NK-92 treated with Interleukin-12 subunit alpha and Interleukin-12 subunit beta, amount 100 ng/mL, for 24 hours (cell line): ENCODE measurements around the gene FAM222B.
A peak's percentile ranks its signal among the peaks of the same experiment; 100 is the strongest.
"Not testable (repeated sequence)": the region's sequence is repeated elsewhere in the genome, so short reads cannot be mapped to it uniquely, and the experiment has no call there.

Experiments used
- DNase-seq: peaks from one replicate; lab custom pipeline; 2025; lab: John Stamatoyannopoulos, UW

FAM222B gene

DNA sequence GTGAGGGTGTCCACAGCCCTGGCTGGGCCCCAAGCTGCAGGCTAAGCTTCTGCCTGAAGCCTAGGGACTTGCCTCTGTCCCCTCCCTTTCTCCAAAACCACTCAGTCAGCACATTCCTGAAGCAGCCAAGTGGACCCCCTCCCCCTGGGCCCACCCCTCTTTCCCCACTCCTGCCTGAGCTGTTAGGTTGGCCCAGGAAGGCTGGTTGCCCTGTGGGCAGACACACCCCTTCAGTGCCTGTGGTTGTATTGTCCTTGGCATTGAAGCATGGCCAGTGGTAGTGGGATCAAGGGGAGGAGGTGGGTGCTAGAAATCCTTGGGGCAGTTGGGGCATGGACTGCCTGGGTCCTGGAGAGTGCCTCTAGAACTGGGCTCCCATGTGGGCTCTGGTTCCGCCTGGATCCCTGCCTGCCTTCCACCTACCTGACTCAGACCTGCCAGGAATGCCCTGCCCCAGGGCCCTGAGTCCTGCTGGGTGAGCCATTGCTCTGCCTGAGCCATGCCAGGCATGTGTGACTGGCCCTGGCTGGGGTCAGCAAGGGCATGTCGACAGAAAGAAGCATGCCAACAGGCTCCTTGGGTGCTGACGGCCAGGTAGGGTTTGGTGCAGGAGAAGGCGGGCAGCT is 96.7 kb downstream of the FAM222B start:
- no peak for DNase-seq

- DNase-seq, result no peak
Observed at GRCh38 chr17:28744972-28745785, 97.4 kb downstream of the FAM222B start.

GRCh38 chr17:28744104-28744971 is 98.3 kb downstream of the FAM222B start:
- no peak for DNase-seq

DNA sequence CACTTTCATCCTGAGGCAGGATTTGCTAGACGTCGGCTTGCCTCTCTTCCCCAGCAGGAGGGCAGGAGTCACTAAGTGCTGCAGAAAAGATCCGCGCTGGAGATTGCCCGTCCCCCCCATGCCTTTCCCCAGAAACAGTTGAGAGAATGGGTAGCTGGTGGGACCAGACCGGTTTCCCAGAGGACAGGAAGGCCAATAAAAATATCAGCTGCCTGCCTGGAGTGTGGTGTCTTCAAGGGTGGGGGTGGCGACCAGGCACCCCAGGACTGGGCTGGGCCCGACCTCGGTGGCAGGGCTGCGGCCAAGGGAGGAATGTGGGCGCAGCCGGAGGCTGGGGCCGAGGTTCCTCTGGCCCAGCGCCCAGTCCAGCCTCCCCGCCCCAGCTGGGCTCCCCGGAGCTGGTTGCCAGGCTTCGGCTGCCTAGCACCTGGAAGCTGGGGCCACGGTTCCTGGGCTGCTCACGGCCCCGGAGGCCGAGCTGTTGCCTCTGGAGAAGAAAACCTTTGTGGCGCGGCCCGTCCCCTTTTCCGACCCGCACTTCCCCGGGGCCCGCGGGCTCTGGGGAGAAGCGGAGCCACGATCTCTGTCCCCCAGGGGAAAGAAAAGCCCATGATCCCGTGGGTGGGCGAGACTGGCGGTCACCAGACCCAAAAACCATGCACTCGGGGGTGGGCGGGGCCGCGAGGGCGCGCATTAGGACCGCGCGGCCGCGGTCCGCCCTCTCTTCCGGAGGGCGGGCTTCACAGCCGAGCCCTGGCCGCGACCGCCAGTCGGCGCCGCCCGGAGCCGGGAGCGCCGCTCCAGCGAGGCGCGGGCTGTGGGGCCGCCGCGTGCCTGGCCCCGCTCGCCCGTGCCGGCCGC is 99.1 kb downstream of the FAM222B start, which contains the start of gene TRAF4:
TSS of gene TRAF4 (plus strand) at position 769 of the 861 bp plus-strand sequence. CDS start 102 bp downstream, outside the sequence.
- peak; percentile 51 for DNase-seq

GRCh38 chr17:28741358-28742349 is 100.9 kb downstream of the FAM222B start:
- DNase-seq, result no peak

DNA sequence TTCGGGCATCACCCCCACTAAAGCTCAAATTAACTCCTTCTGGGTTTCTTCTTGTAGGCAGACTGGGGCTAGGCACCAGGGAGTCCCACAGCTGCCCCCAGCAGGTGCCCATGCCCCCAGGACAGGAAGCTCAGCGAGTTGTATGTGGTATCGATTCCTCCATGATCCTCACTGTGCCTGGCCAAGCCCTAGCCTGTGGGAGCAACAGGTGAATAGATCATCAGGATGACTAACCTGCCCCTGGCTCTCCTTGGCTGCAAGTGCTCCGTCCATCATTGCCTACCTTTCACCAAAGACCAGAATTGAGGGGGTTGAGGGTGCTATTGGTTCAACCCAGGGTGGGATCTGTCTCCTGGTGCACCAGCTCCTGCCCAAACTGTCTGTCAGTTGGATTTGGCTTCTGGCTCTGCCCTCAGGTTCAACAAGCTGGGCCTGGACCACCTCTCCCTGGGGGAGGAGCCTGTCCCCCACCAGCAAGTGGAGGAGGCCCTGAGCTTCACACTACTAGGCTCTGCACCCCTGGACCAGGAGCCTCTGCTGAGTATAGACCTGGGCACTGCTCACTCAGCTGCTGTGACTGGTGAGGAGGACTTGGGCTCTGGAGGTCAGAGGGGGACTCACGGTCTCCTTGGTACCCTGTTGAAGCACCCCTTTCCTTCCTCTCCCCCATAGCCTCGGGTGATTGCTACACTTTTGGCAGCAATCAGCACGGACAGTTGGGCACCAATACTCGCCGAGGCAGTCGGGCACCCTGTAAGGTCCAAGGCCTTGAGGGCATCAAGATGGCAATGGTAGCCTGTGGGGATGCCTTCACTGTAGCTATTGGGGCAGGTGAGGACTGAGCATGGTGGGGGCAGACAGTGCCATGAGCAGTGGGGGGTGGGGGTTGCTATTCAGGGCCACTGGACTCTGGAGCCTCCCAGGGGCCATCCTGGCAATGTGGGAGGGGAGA is 101.9 kb downstream of the FAM222B start:
- no peak for DNase-seq

GRCh38 chr17:28738680-28739384 is 103.8 kb downstream of the FAM222B start:
- no peak for DNase-seq

DNA sequence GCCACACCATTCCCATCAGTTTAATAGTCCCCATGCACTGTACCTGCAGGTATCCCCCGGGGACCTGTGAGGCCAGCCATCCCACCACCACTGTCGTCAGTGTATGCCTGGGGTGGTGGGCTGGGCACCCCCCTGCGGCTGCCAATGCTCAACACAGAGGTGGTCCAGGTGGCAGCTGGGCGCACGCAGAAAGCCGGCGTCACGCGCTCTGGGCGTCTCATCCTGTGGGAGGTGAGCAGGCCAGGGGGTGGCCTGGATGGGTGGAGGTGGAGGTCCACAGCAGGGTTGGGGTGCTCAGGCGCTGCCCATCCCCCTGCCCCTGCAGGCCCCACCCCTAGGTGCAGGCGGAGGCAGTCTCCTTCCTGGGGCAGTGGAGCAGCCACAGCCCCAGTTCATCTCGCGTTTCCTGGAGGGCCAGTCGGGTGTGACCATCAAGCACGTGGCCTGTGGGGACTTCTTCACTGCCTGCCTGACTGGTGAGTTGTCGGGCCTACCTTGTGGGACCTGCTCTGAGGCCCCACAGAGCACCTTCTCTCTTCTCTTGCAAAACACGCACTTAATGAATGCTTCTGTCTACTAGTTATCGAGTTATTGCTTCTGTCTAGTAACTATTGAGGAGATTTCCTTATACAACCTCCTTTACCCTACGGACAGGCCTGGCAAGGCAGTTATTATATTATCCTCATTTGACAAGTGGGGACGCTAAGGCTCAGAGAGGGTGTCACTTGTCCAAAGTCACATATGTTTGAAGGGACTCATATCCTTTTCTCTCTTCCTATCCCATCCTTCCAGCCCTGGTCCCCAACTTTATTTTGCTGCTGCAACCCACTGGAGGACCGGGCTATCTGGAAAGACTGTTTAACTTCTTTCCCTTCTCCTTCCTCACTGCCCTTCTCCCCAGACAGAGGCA is 104.6 kb downstream of the FAM222B start:
- DNase-seq, result no peak

DNA sequence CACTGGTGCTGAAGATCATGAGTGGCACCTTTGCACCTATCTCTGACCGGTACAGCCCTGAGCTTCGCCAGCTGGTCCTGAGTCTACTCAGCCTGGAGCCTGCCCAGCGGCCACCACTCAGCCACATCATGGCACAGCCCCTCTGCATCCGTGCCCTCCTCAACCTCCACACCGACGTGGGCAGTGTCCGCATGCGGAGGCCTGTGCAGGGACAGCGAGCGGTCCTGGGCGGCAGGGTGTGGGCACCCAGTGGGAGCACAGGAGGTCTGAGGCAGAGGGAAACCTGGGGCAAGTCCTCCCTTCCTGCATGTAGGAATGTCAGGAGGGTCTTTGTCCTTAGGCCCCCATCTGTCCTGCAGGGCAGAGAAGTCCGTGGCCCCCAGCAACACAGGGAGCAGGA is 105.3 kb downstream of the FAM222B start:
- no peak for DNase-seq

DNA sequence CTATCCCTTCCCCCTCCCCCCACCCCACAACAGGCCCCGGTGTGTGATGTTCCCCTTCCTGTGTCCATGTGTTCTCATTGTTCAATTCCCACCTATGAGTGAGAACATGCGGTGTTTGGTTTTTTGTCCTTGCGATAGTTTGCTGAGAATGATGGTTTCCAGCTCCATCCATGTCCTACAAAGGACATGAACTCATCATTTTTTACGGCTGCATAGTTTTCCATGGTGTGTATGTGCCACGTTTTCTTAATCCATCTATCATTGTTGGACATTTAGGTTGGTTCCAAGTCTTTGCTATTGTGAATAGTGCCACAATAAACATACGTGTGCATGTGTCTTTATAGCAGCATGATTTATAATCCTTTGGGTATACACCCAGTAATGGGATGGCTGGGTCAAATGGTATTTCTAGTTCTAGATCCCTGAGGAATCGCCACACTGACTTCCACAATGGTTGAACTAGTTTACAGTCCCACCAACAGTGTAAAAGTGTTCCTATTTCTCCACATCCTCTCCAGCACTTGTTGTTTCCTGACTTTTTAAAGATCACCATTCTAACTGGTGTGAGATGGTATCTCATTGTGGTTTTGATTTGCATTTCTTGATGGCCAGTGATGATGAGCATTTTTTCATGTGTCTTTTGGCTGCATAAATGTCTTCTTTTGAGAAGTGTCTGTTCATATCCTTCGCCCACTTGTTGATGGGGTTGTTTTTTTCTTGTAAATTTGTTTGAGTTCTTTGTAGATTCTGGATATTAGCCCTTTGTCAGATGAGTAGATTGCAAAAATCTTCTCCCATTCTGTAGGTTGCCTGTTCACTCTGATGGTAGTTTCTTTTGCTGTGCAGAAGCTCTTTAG is 106.4 kb downstream of the FAM222B start:
- not testable (repeated sequence) for DNase-seq

DNA sequence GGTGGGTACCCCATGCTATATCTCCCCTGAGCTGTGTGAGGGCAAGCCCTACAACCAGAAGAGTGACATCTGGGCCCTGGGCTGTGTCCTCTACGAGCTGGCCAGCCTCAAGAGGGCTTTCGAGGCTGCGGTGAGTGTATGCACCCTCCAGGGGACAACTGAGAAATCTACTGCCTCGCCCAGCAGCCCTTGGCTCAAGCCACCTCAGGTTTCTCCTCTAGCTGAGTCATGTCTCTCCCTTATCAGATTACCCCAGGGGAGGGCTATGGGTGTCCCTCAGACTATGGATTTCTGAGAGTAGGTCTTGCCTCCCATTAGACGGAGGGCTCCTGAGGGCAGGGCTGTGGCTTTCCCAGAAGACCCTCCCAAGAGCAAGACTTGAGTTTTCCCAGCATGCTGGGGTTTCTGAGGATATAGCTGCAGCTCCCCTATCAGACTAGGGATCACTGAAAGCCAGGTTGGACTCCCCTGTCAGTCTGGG is 107.3 kb downstream of the FAM222B start:
- DNase-seq, result no peak

DNA sequence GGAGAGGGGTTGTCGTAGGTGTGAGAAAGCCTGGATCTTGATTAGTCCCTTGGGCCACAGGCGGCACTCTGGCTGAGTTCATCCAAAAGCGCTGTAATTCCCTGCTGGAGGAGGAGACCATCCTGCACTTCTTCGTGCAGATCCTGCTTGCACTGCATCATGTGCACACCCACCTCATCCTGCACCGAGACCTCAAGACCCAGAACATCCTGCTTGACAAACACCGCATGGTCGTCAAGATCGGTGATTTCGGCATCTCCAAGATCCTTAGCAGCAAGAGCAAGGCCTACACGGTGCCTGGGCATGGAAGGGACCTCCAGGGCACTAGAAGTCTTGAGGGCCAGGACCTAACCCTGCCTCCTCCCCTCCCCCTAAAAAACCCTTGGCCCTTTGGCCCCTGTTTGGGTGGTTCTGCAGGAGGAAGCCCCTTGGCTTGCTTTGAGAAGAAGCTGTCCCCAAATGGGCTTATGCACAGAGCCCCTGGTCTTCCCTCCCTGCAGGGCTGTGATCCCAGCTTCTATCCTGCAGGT is 107.8 kb downstream of the FAM222B start:
- DNase-seq, result no peak

- DNase-seq, result no peak
Observed at GRCh38 chr17:28733346-28733745, 109.2 kb downstream of the FAM222B start.

DNA sequence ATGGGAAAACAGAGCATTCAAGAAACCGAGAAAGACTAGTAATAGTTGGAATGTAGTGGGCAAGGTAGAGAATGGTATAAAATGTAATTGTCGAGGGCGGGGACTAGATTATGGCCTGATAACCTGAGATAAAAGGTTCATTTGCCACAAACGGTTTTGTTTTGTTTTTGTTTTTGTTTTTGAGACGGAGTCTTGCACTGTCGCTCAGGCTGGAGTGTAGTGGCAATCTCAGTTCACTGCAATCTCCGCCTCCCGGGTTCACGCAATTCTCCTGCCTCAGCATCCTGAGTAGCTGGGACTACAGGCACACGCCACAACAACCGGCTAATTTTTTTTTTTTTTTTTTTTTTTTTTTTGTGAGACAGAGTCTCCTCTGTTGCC is 112.7 kb downstream of the FAM222B start:
- DNase-seq, result no peak

GRCh38 chr17:28728364-28729200 is 114.0 kb downstream of the FAM222B start, which contains the start of gene NEK8:
Gene NEK8, plus strand, starts transcription at chr17:28728788. Its CDS starts 26 bp downstream, at chr17:28728814.
- DNase-seq, result peak; percentile 90
